ENCODE results near the gene TPBGL. TPM values are rescaled to one million over a fixed set of nuclear protein-coding genes. Genes with fewer than 3 reads are reported as not detected.

The TPBGL gene
- 0.24 TPM for total RNA-seq (ENCODE audit: insufficient read depth, low replicate concordance)

- peak; percentile 43 for DNase-seq (ENCODE audit: low spot score)
These were observed at the start of gene TPBGL for GRCh38 chr11:75240311-75241035. TPBGL (plus strand) TSS chr11:75240774; CDS start chr11:75241050, 276 bp downstream.

- DNase-seq (ENCODE audit: low spot score): peak; percentile 10
These were observed 49.2 kb upstream of the TPBGL start for GRCh38 chr11:75191330-75191717.

- no peak for DNase-seq (ENCODE audit: low spot score)
These were observed 47.3 kb upstream of the TPBGL start for GRCh38 chr11:75193271-75193670.

- no peak for DNase-seq (ENCODE audit: low spot score)
These were observed 46.9 kb upstream of the TPBGL start for GRCh38 chr11:75193711-75194110.

- no peak for DNase-seq (ENCODE audit: low spot score)
These were observed 46.4 kb upstream of the TPBGL start for GRCh38 chr11:75194147-75194546.

GRCh38 chr11:75195167-75195962 is 45.2 kb upstream of the TPBGL start:
- DNase-seq (ENCODE audit: low spot score): peak; percentile 52

GRCh38 chr11:75196426-75196825 is 44.1 kb upstream of the TPBGL start:
- no peak for DNase-seq (ENCODE audit: low spot score)

- no peak for DNase-seq (ENCODE audit: low spot score)
These were observed 42.9 kb upstream of the TPBGL start for GRCh38 chr11:75197512-75198277.

GRCh38 chr11:75198278-75198973 is 42.1 kb upstream of the TPBGL start:
- no peak for DNase-seq (ENCODE audit: low spot score)

GRCh38 chr11:75199412-75199955 is 41.1 kb upstream of the TPBGL start:
- DNase-seq (ENCODE audit: low spot score): no peak

GRCh38 chr11:75200051-75200450 is 40.5 kb upstream of the TPBGL start:
- no peak for DNase-seq (ENCODE audit: low spot score)

GRCh38 chr11:75200531-75200930 is 40.0 kb upstream of the TPBGL start:
- no peak for DNase-seq (ENCODE audit: low spot score)

GRCh38 chr11:75201771-75202170 is 38.8 kb upstream of the TPBGL start:
- DNase-seq (ENCODE audit: low spot score): no peak

- DNase-seq (ENCODE audit: low spot score): no peak
These were observed 38.4 kb upstream of the TPBGL start for GRCh38 chr11:75202195-75202594.

- no peak for DNase-seq (ENCODE audit: low spot score)
These were observed 37.4 kb upstream of the TPBGL start for GRCh38 chr11:75203138-75203537.

GRCh38 chr11:75203641-75204011 is 36.9 kb upstream of the TPBGL start:
- no peak for DNase-seq (ENCODE audit: low spot score)

GRCh38 chr11:75204012-75204674 is 36.4 kb upstream of the TPBGL start:
- DNase-seq (ENCODE audit: low spot score): no peak

- peak; percentile 83 for DNase-seq (ENCODE audit: low spot score)
These were observed 35.6 kb upstream of the TPBGL start for GRCh38 chr11:75204685-75205563.

GRCh38 chr11:75205564-75206020 is 35.0 kb upstream of the TPBGL start:
- DNase-seq (ENCODE audit: low spot score): no peak

GRCh38 chr11:75208446-75208845 is 32.1 kb upstream of the TPBGL start:
- DNase-seq (ENCODE audit: low spot score): no peak
